A549 (cell line): ENCODE data around the gene TCP11L2. TPM values are rescaled to one million over a fixed set of nuclear protein-coding genes. Genes with fewer than 3 reads are reported as not detected.

Source experiments
- ATAC-seq, 2 experiments: fragments of 200-7000 bp in 1 of 2; fragments of >200 bp in 1 of 2; cut with Nextera tagmentation in 1 of 2; cut with Tn5 transposase in 1 of 2; 3 replicates each; pipeline versions ENCODE4 v1.8.0 to v1.9.1; 2018 to 2020; ENCODE audit warnings: mild to moderate bottlenecking in 1 of 2, moderate library complexity in 1 of 2
- CTCF ChIA-PET: fragments of 300-600 bp; sonication (Branson Sonifier 250); formaldehyde crosslinking; extraction: SDS; loops from one replicate; lab custom pipeline; 2021; ENCODE audit warnings: antibody characterized with exemption, inconsistent platforms; lab: Yijun Ruan, JAX
- POLR2A ChIA-PET: fragments of 350-600 bp; formaldehyde crosslinking; extraction: SDS; loops from one replicate; lab custom pipeline; 2021; ENCODE audit warnings: antibody characterized with exemption, inconsistent platforms; lab: Yijun Ruan, JAX
- DNase-seq, 2 experiments: peaks; one replicate each; pipeline versions ENCODE4 v3.0.0 to v3.0.0-alpha.2; 2011 to 2016; ENCODE audit warnings: low read depth in 1 of 2, low spot score in 1 of 2
- FAIRE-seq: peaks from 2 replicates; lab custom pipeline; 2011; peaks lifted over from hg19 to GRCh38; lab: Jason Lieb, UNC
- H3K27ac ChIP-seq, 2 experiments: fragments of >200 bp; sonication (Bioruptor Twin); formaldehyde crosslinking; 3 replicates each; pipeline ENCODE4 v1.5.1; 2016 to 2017
- H3K4me1 ChIP-seq: fragments of >200 bp; sonication (Bioruptor Twin); formaldehyde crosslinking; 3 replicates; pipeline ENCODE4 v1.6.1; 2016
- H3K4me2 ChIP-seq: fragments of >200 bp; sonication (Bioruptor Twin); formaldehyde crosslinking; 3 replicates; pipeline ENCODE4 v1.6.1; 2016
- H3K4me3 ChIP-seq: fragments of >200 bp; sonication (Bioruptor Twin); formaldehyde crosslinking; 3 replicates; pipeline ENCODE4 v1.5.1; 2016
- H3K9me3 ChIP-seq: fragments of >200 bp; sonication (Bioruptor Twin); formaldehyde crosslinking; 3 replicates; pipeline ENCODE4 v1.6.1; 2016
- CBX2 ChIP-seq: fragments of 200-600 bp; sonication (generic); IDR thresholded peaks from 2 replicates; pipeline ENCODE4 v1.6.1; 2016; ENCODE audit warnings: low read depth, mild to moderate bottlenecking, borderline replicate concordance
- CEBPB ChIP-seq, 2 experiments: fragments of >200 bp in 1 of 2; sonication (Bioruptor Twin) in 1 of 2; formaldehyde crosslinking in 1 of 2; IDR thresholded peaks; 2 replicates each; pipeline ENCODE4 v1.6.1; 2012 to 2016
- CHD2 ChIP-seq: fragments of 150-350 bp; IDR thresholded peaks from 2 replicates; pipeline ENCODE4 v1.6.1; 2014; ENCODE audit warnings: low read length; ENCODE audit not compliant: partially characterized antibody
- CHD4 ChIP-seq: fragments of 200-600 bp; sonication (generic); IDR thresholded peaks from 2 replicates; pipeline ENCODE4 v1.6.1; 2016; ENCODE audit warnings: antibody characterized with exemption, mild to moderate bottlenecking, borderline replicate concordance
- EHF ChIP-seq: fragments of 250-450 bp; sonication (Bioruptor Pico); IDR thresholded peaks from 2 replicates; pipeline ENCODE4 v1.5.0; 2020; ENCODE audit warnings: mild to moderate bottlenecking
- EHMT2 ChIP-seq: fragments of 200-600 bp; sonication (generic); IDR thresholded peaks from 2 replicates; pipeline ENCODE4 v1.6.1; 2016; ENCODE audit warnings: antibody characterized with exemption, low read depth, mild to moderate bottlenecking, moderate library complexity
- ELK1 ChIP-seq: fragments of 150-350 bp; IDR thresholded peaks from 2 replicates; pipeline ENCODE4 v1.6.1; 2014; ENCODE audit warnings: low read depth, mild to moderate bottlenecking, low read length
- EP300 ChIP-seq, 2 experiments: fragments of >200 bp; sonication (Bioruptor Twin); formaldehyde crosslinking; IDR thresholded peaks; 2 replicates in 1 of 2; 3 replicates in 1 of 2; pipeline ENCODE4 v1.6.1; 2016 to 2017
- FOSB ChIP-seq: fragments of 250-450 bp; sonication (Bioruptor Pico); IDR thresholded peaks from 2 replicates; pipeline ENCODE4 v1.5.0; 2020; ENCODE audit warnings: mild to moderate bottlenecking, moderate library complexity
- HEYL ChIP-seq: fragments of 250-450 bp; sonication (Bioruptor Pico); IDR thresholded peaks from 2 replicates; pipeline ENCODE4 v1.8.0; 2021; ENCODE audit warnings: mild to moderate bottlenecking, moderate library complexity
- HOXA7 ChIP-seq: fragments of 250-450 bp; sonication (Bioruptor Pico); IDR thresholded peaks from 2 replicates; pipeline ENCODE4 v1.5.0; 2020; ENCODE audit warnings: mild to moderate bottlenecking, moderate library complexity
- HOXB13 ChIP-seq: fragments of 250-450 bp; sonication (Bioruptor Pico); IDR thresholded peaks from 2 replicates; pipeline ENCODE4 v1.5.0; 2020; ENCODE audit warnings: low read depth, mild to moderate bottlenecking, moderate library complexity
- HOXB5 ChIP-seq: fragments of 250-450 bp; sonication (Bioruptor Pico); IDR thresholded peaks from 2 replicates; pipeline ENCODE4 v1.5.0; 2020; ENCODE audit warnings: mild to moderate bottlenecking, moderate library complexity
- JUN ChIP-seq, 2 experiments: fragments of >200 bp; sonication (Bioruptor Twin); formaldehyde crosslinking; IDR thresholded peaks; 2 replicates in 1 of 2; 3 replicates in 1 of 2; pipeline ENCODE4 v1.6.1; 2016 to 2017
- JUNB ChIP-seq: fragments of >200 bp; sonication (Bioruptor Twin); formaldehyde crosslinking; IDR thresholded peaks from 2 replicates; pipeline ENCODE4 v1.6.1; 2016
- KDM1A ChIP-seq: fragments of 200-600 bp; sonication (generic); IDR thresholded peaks from 2 replicates; pipeline ENCODE4 v1.6.1; 2016; ENCODE audit warnings: low read depth, mild to moderate bottlenecking
- KDM5A ChIP-seq: fragments of 200-600 bp; sonication (generic); IDR thresholded peaks from 2 replicates; pipeline ENCODE4 v1.6.1; 2016; ENCODE audit warnings: antibody characterized with exemption, mild to moderate bottlenecking
- MAFK ChIP-seq: fragments of 450-650 bp; IDR thresholded peaks from 2 replicates; pipeline ENCODE4 v1.6.1; 2014; ENCODE audit not compliant: partially characterized antibody
- MYC ChIP-seq: IDR thresholded peaks from 2 replicates; pipeline ENCODE4 v1.6.1; 2012; ENCODE audit warnings: mild to moderate bottlenecking, inconsistent platforms, low read length, improper control_type of control experiment, borderline replicate concordance
- NFE2L2 ChIP-seq: fragments of 150-350 bp; conservative IDR thresholded peaks from 2 replicates; pipeline ENCODE4 v1.6.1; 2014; ENCODE audit warnings: low read length
- NR3C1 ChIP-seq: fragments of >200 bp; sonication (Bioruptor Twin); formaldehyde crosslinking; IDR thresholded peaks from 3 replicates; pipeline ENCODE4 v1.6.1; 2017
- PHF8 ChIP-seq: fragments of 200-600 bp; sonication (generic); IDR thresholded peaks from 2 replicates; pipeline ENCODE4 v1.6.1; 2016; ENCODE audit warnings: low read depth, mild to moderate bottlenecking, antibody characterized with exemption, moderate library complexity, borderline replicate concordance
- RFX5 ChIP-seq: fragments of 450-650 bp; IDR thresholded peaks from 2 replicates; pipeline ENCODE4 v1.7.1; 2014; ENCODE audit warnings: antibody characterized with exemption, mild to moderate bottlenecking, moderate library complexity
- RNF2 ChIP-seq: fragments of 200-600 bp; sonication (generic); IDR thresholded peaks from 2 replicates; pipeline ENCODE4 v1.6.1; 2016; ENCODE audit warnings: low read depth, mild to moderate bottlenecking, antibody characterized with exemption, moderate library complexity, borderline replicate concordance
- SMC3 ChIP-seq: fragments of >200 bp; sonication (Bioruptor Twin); formaldehyde crosslinking; IDR thresholded peaks from 3 replicates; pipeline ENCODE4 v1.6.1; 2018; ENCODE audit warnings: inconsistent platforms
- SREBF2 ChIP-seq: fragments of 450-650 bp; IDR thresholded peaks from 2 replicates; pipeline ENCODE4 v1.6.1; 2014; ENCODE audit warnings: mild to moderate bottlenecking, moderate library complexity
- TP53 ChIP-seq: fragments of 250-450 bp; sonication (Bioruptor Pico); IDR thresholded peaks from 2 replicates; pipeline ENCODE4 v1.5.0; 2021; ENCODE audit warnings: mild to moderate bottlenecking, moderate library complexity
- ZNF302 ChIP-seq: fragments of 250-450 bp; sonication (Bioruptor Pico); IDR thresholded peaks from 2 replicates; pipeline ENCODE4 v1.9.0; 2021; ENCODE audit warnings: inconsistent platforms, mild to moderate bottlenecking, moderate library complexity
- ZSCAN20 ChIP-seq: fragments of 250-450 bp; sonication (Bioruptor Pico); IDR thresholded peaks from 2 replicates; pipeline ENCODE4 v1.8.0; 2022; ENCODE audit warnings: mild to moderate bottlenecking, moderate library complexity
- WGBS: methylation state at CpG from one replicate; pipeline ENCODE4 v1.1.6; 2017; ENCODE audit errors: missing lambda C conversion rate; 5-methylcytosine and 5-hydroxymethylcytosine counted together
- polyA plus RNA-seq, 4 experiments: library from polyadenylated mRNA; depleted of rRNA in 3 of 4; stranded (reverse); fragments of >200 nt; fragmentation: RNase III in 1 of 4; extraction: RNeasy Plus Mini Kit Qiagen cat#74134 plus additional on column Dnase treatment in 1 of 4; gene quantifications; 2 replicates in 3 of 4; 3 replicates in 1 of 4; pipeline ENCODE4 v1.2.3, GENCODE V29; 2011 to 2017
- TF ChIP-seq, protein P1 (sequence below): fragments of >200 bp; sonication (Bioruptor Twin); formaldehyde crosslinking; IDR thresholded peaks from 2 replicates; pipeline ENCODE4 v1.6.1; 2016
- TF ChIP-seq, protein P2 (sequence below): fragments of 450-650 bp; IDR thresholded peaks from 2 replicates; pipeline ENCODE4 v1.6.1; 2014; ENCODE audit warnings: antibody characterized with exemption
- TF ChIP-seq, protein P3 (sequence below): IDR thresholded peaks from 2 replicates; pipeline ENCODE4 v1.6.1; 2012
- TF ChIP-seq, protein P4 (sequence below): fragments of >200 bp; sonication (Bioruptor Twin); formaldehyde crosslinking; IDR thresholded peaks from 3 replicates; pipeline ENCODE4 v1.6.1; 2016

TCP11L2 gene
- polyA plus RNA-seq, 2 of the 4 experiments (the other 2 are of a cell fraction), result 4.1 to 16.6 TPM

- Histone ChIP-seq H3K4me1 (peaks cover 37% of the 10 kb centered on the region), H3K9me3 (0 out of 3 replicates have a peak, but pooled peaks cover 5% of the 10 kb centered on the region), H3K27ac (peak overlapping the region in 1 of 2 experiments; percentile 45; a peak in 3 of 6 replicates), H3K4me3 (no peak overlapping the region), H3K4me2 (no peak overlapping the region)
- POLR2A ChIA-PET, result no interaction called here
- 76% methylated on average over 5 of the region's 5 CpGs for WGBS
- TF ChIP-seq JUN (IDR thresholded peaks at IDR 0.05) (no peak), EHF (CRISPR knock-in tag) (no peak), SREBF2 (no peak), TP53 (no peak), PHF8 (no peak), CHD2 (no peak), KDM1A (no peak), SMC3 (no peak), EP300 (IDR thresholded peaks at IDR 0.05) (no peak), CBX2 (no peak), HEYL (no peak), ZNF302 (no peak)
- TF ChIP-seq, protein P1, sequence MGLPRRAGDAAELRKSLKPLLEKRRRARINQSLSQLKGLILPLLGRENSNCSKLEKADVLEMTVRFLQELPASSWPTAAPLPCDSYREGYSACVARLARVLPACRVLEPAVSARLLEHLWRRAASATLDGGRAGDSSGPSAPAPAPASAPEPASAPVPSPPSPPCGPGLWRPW, result no peak
- DNase-seq (no peak), FAIRE-seq (no peak), ATAC-seq (no peak)
- CTCF ChIA-PET, result interaction anchor here (1.1 to 1.6 kb wide), 3 partner anchors 9 to 65 kb away, joined by 3 to 5 read pairs (median 5); no protein-coding TSS in a partner anchor
These were observed 11.2 kb upstream of the TCP11L2 start for GRCh38 chr12:106291342-106291741.

GRCh38 chr12:106292339-106292738, 10.2 kb upstream of the TCP11L2 start:
- peaks cover 40% of the 10 kb centered on the region for H3K4me1 ChIP-seq
- POLR2A ChIA-PET, result no interaction called here

GRCh38 chr12:106296179-106296877, 6.2 kb upstream of the TCP11L2 start:
- ATAC-seq (peak; percentile 90 to 94), FAIRE-seq (no peak), DNase-seq (peak; percentile 39 to 69)
- WGBS, result 55% methylated on average over 8 of the region's 8 CpGs
- POLR2A ChIA-PET, result interaction anchor here (0.6 kb wide), 1 partner anchor 62 kb away, joined by 3 read pairs; no protein-coding TSS in a partner anchor
- CTCF ChIA-PET, result interaction anchor here (0.6 to 3.7 kb wide), 5 partner anchors 10 to 1114 kb away, joined by 4 to 19 read pairs (median 9); partner anchors contain the start of gene POLR3B
- no peak overlapping the region for H3K4me3 ChIP-seq
- H3K9me3 ChIP-seq, result no peaks in the 10 kb centered on the region
- peak overlapping the region; percentile 43 for H3K4me2 ChIP-seq
- peaks cover 21% of the 10 kb centered on the region for H3K4me1 ChIP-seq
- peak overlapping the region; percentile 22 to 57; a peak in 4 of 6 replicates for H3K27ac ChIP-seq
- no peak for TF ChIP-seq RFX5
- TF ChIP-seq CHD2, result no peak
- no peak for TF ChIP-seq HOXB13 (CRISPR knock-in tag)
- no peak for TF ChIP-seq ELK1
- TF ChIP-seq NFE2L2, result no peak
- TF ChIP-seq SREBF2, result no peak
- no peak for TF ChIP-seq HOXB5
- TF ChIP-seq ZSCAN20 (CRISPR knock-in tag), result no peak
- TF ChIP-seq, protein P2, sequence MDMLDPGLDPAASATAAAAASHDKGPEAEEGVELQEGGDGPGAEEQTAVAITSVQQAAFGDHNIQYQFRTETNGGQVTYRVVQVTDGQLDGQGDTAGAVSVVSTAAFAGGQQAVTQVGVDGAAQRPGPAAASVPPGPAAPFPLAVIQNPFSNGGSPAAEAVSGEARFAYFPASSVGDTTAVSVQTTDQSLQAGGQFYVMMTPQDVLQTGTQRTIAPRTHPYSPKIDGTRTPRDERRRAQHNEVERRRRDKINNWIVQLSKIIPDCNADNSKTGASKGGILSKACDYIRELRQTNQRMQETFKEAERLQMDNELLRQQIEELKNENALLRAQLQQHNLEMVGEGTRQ, result 0 out of 2 replicates have a peak, but pooled peaks have one; percentile 18
- no peak for TF ChIP-seq ZNF302
- no peak for TF ChIP-seq FOSB (CRISPR knock-in tag)

More at GRCh38 chr12:106292339-106292738, 10.2 kb upstream of the TCP11L2 start:
- no peak for DNase-seq
- no peak overlapping the region for H3K4me2 ChIP-seq
- no peak overlapping the region for H3K4me3 ChIP-seq
- TF ChIP-seq CHD4 (no peak), CEBPB (IDR thresholded peaks at IDR 0.05) (no peak), EHMT2 (no peak), NR3C1 (no peak), HOXA7 (CRISPR knock-in tag) (no peak), RFX5 (no peak), JUNB (no peak), HOXB5 (no peak), MYC (no peak), KDM5A (no peak), MAFK (no peak), RNF2 (no peak)
- TF ChIP-seq, protein P3, sequence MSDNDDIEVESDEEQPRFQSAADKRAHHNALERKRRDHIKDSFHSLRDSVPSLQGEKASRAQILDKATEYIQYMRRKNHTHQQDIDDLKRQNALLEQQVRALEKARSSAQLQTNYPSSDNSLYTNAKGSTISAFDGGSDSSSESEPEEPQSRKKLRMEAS, result no peak
- TF ChIP-seq, protein P4, sequence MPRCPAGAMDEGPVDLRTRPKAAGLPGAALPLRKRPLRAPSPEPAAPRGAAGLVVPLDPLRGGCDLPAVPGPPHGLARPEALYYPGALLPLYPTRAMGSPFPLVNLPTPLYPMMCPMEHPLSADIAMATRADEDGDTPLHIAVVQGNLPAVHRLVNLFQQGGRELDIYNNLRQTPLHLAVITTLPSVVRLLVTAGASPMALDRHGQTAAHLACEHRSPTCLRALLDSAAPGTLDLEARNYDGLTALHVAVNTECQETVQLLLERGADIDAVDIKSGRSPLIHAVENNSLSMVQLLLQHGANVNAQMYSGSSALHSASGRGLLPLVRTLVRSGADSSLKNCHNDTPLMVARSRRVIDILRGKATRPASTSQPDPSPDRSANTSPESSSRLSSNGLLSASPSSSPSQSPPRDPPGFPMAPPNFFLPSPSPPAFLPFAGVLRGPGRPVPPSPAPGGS, result no peak
- H3K9me3 ChIP-seq, result 0 out of 3 replicates have a peak, but pooled peaks cover 5% of the 10 kb centered on the region
- H3K27ac ChIP-seq, result no peak overlapping the region
- CTCF ChIA-PET, result interaction anchor here (0.7 to 1.5 kb wide), 3 partner anchors 8 to 11 kb away, joined by 3 read pairs; no protein-coding TSS in a partner anchor
- ATAC-seq, result no peak
- WGBS, result 91% methylated on average over 5 of the region's 5 CpGs
- FAIRE-seq, result no peak
